Esophagus squamous epithelium (tissue), 5 donors: ENCODE results near the gene PAPOLA. TPM values are rescaled to one million over a fixed set of nuclear protein-coding genes. Genes with fewer than 3 reads are reported as not detected.

Source experiments
- DNase-seq: peaks from one replicate; lab custom pipeline; 2025; lab: John Stamatoyannopoulos, UW
- H3K27ac ChIP-seq, 4 donors: fragments of 200-600 bp; sonication (generic); one replicate each; pipeline ENCODE4 v1.5.1; 2016 to 2019; ENCODE audit warnings: mild to moderate bottlenecking in 1 of 4
- H3K27me3 ChIP-seq, 4 donors: fragments of 200-600 bp; sonication (generic); 1 replicate in 3 of 4; 2 replicates in 1 of 4; pipeline versions ENCODE4 v1.5.1 to v1.6.0; 2017 to 2021; ENCODE audit warnings: antibody characterized with exemption in 1 of 4
- H3K36me3 ChIP-seq, 3 donors: fragments of 200-600 bp; sonication (generic); one replicate each; pipeline ENCODE4 v1.5.1; 2016 to 2019
- H3K4me1 ChIP-seq, 3 donors: fragments of 200-600 bp; sonication (generic); one replicate each; pipeline ENCODE4 v1.5.1; 2017 to 2019
- H3K4me3 ChIP-seq, 4 donors: fragments of 200-600 bp; sonication (generic); 1 replicate in 3 of 4; 2 replicates in 1 of 4; pipeline ENCODE4 v1.5.1; 2016 to 2019; ENCODE audit warnings: mild to moderate bottlenecking in 2 of 4, moderate library complexity in 1 of 4
- H3K9me3 ChIP-seq, 3 donors: fragments of 200-600 bp; sonication (generic); one replicate each; pipeline ENCODE4 v1.5.1; 2016 to 2019
- CTCF ChIP-seq, 6 experiments: fragments of 450-650 bp in 4 of 6; fragments of 200-600 bp in 2 of 6; sonication (generic) in 2 of 6; IDR thresholded peaks; one replicate each; pipeline ENCODE4 v1.5.1; 2016 to 2019; ENCODE audit warnings: antibody characterized with exemption in 6 of 6, mild to moderate bottlenecking in 4 of 6, moderate library complexity in 4 of 6
- POLR2A ChIP-seq, 4 donors: fragments of 450-650 bp; IDR thresholded peaks; one replicate each; pipeline ENCODE4 v1.6.1; 2017; ENCODE audit warnings: antibody characterized with exemption in 4 of 4, mild to moderate bottlenecking in 4 of 4, moderate library complexity in 3 of 4
- WGBS, 2 donors: methylation state at CpG; one replicate each; pipeline ENCODE4 v1.1.5; 2018; 5-methylcytosine and 5-hydroxymethylcytosine counted together
- intact Hi-C: fragments of 100-400 bp; cut with DNase I; formaldehyde crosslinking; loops from one replicate; pipeline ENCODE4 v1.15.0; 2022
- total RNA-seq, 4 donors: library from RNA; depleted of rRNA; stranded (reverse); fragments of >200 nt; gene quantifications; one replicate each; pipeline ENCODE4 v1.1.0, GENCODE V29; 2016
- donor health status: DM: yes; HTN: yes; CAD: no.

Gene PAPOLA
- total RNA-seq, 4 donors from 2014 or later = 66.7 to 152 (median 116) TPM

DNA sequence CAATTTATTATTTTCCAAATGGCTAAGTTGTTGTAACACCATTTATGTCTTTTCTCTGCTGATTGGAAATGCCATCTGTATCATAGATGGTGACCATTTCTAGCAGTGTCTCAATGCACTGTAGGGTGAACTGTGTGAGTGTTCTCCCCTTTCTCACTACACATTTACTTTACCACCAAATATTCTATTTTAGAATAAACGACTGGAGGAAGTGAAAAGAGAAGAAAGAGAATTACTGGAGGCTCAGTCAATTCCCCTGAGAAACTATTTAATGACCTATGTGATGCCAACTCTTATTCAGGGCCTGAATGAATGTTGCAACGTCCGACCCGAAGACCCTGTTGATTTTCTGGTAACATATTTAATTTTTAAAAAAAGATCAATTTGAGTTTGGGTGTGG lies 15.5 kb upstream of the PAPOLA start:
- Histone ChIP-seq H3K9me3 (no peaks in the 10 kb centered on the region), H3K4me1 (no peaks in the 10 kb centered on the region), H3K36me3 (no peaks in the 10 kb centered on the region), H3K27ac (no peak overlapping the region), H3K27me3 (no peaks in the 10 kb centered on the region), H3K4me3 (no peak overlapping the region)
- WGBS, 2 donors = 69 to 76% methylated on average over 4 of the region's 4 CpGs
- intact Hi-C loops = no loop called here
- DNase-seq = no peak
- TF ChIP-seq POLR2A (IDR thresholded peaks at IDR 0.05) (no peak), CTCF (IDR thresholded peaks at IDR 0.05) (no peak)

GRCh38 chr14:96489327-96489726 lies 12.9 kb upstream of the PAPOLA start:
- no peaks in the 10 kb centered on the region for H3K9me3 ChIP-seq
- 74 to 80% methylated on average over 4 of the region's 4 CpGs for WGBS, 2 donors

GRCh38 chr14:96493178-96493577 lies 9.0 kb upstream of the PAPOLA start:
- TF ChIP-seq POLR2A (IDR thresholded peaks at IDR 0.05) = no peak
- TF ChIP-seq CTCF (IDR thresholded peaks at IDR 0.05) = no peak
- 100% methylated on average over 1 of the region's 1 CpG for WGBS, 2 donors
- no peaks in the 10 kb centered on the region for H3K9me3 ChIP-seq
- peaks cover 0 to 10% (median 0%) of the 10 kb centered on the region in 4 donors for H3K27me3 ChIP-seq
- no peak for DNase-seq
- H3K4me3 ChIP-seq = no peak overlapping the region
- H3K4me1 ChIP-seq = no peaks in the 10 kb centered on the region
- H3K27ac ChIP-seq = no peak overlapping the region
- intact Hi-C loops = no loop called here
- no peaks in the 10 kb centered on the region for H3K36me3 ChIP-seq

More at GRCh38 chr14:96489327-96489726, 12.9 kb upstream of the PAPOLA start:
- no peak for DNase-seq
- TF ChIP-seq CTCF (IDR thresholded peaks at IDR 0.05) = no peak
- TF ChIP-seq POLR2A (IDR thresholded peaks at IDR 0.05) = no peak
- H3K4me1 ChIP-seq = no peaks in the 10 kb centered on the region
- peaks cover 0 to 2% (median 0%) of the 10 kb centered on the region in 4 donors for H3K27me3 ChIP-seq
- H3K4me3 ChIP-seq = no peak overlapping the region
- no peak overlapping the region for H3K27ac ChIP-seq
- H3K36me3 ChIP-seq = no peaks in the 10 kb centered on the region
- intact Hi-C loops = no loop called here

- no peaks in the 10 kb centered on the region for H3K9me3 ChIP-seq
- intact Hi-C loops = no loop called here
- WGBS, 2 donors = 89 to 92% methylated on average over 3 of the region's 3 CpGs
- H3K4me3 ChIP-seq = no peak overlapping the region
- DNase-seq = no peak
- no peak overlapping the region for H3K27ac ChIP-seq
- peaks cover 0 to 10% (median 0%) of the 10 kb centered on the region in 4 donors for H3K27me3 ChIP-seq
- no peaks in the 10 kb centered on the region for H3K4me1 ChIP-seq
- H3K36me3 ChIP-seq = no peaks in the 10 kb centered on the region
- TF ChIP-seq POLR2A (IDR thresholded peaks at IDR 0.05) (no peak), CTCF (IDR thresholded peaks at IDR 0.05) (no peak)
Observed at GRCh38 chr14:96494331-96494730, 7.9 kb upstream of the PAPOLA start.

DNA sequence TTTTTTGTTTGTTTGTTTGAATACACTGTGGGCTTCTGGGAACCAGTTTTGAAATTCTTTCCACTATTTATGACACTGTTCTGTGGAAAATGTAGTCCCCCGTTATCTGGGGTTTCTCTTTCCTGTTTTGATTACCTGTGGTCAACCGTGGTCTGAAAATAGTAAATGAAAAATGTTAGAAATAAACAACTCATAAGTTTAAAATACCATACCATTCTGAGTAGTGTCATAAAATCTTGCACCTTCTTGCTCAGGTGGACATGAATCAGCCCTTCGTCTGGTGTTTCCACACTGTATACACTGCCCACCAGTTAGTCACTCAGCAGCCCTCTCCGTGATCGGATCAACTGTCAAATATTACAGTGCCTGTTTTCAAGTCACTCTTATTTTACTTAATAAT lies 5.1 kb upstream of the PAPOLA start:
- no peak overlapping the region for H3K4me3 ChIP-seq
- intact Hi-C loops = no loop called here
- no peaks in the 10 kb centered on the region for H3K36me3 ChIP-seq
- H3K4me1 ChIP-seq = peaks cover 5 to 9% (median 6%) of the 10 kb centered on the region in 3 donors
- no peak for DNase-seq
- peaks cover 0 to 10% (median 0%) of the 10 kb centered on the region in 4 donors for H3K27me3 ChIP-seq
- TF ChIP-seq POLR2A (IDR thresholded peaks at IDR 0.05) = no peak
- H3K27ac ChIP-seq = no peak overlapping the region
- 52 to 68% methylated on average over 5 of the region's 5 CpGs for WGBS, 2 donors
- H3K9me3 ChIP-seq = no peaks in the 10 kb centered on the region

GRCh38 chr14:96497586-96497985 lies 4.6 kb upstream of the PAPOLA start:
- WGBS, 2 donors = 73 to 80% methylated on average over 3 of the region's 3 CpGs
- TF ChIP-seq CTCF (IDR thresholded peaks at IDR 0.05) = no peak
- TF ChIP-seq POLR2A (IDR thresholded peaks at IDR 0.05) = no peak
- peaks cover 5 to 9% (median 6%) of the 10 kb centered on the region in 3 donors for H3K4me1 ChIP-seq
- H3K27ac ChIP-seq = no peak overlapping the region
- intact Hi-C loops = no loop called here
- H3K27me3 ChIP-seq = peaks cover 0 to 10% (median 0%) of the 10 kb centered on the region in 4 donors
- no peak for DNase-seq
- H3K4me3 ChIP-seq = no peak overlapping the region
- no peaks in the 10 kb centered on the region for H3K9me3 ChIP-seq
- H3K36me3 ChIP-seq = no peaks in the 10 kb centered on the region
